NCI-H460 (cell line): ENCODE results near the gene STK32B. TPM values are rescaled to one million over a fixed set of nuclear protein-coding genes. Genes with fewer than 3 reads are reported as not detected.

Experiments used
- DNase-seq: peaks from one replicate; pipeline ENCODE4 v3.0.0-alpha.2; 2016; ENCODE audit warnings: low read depth; ENCODE audit errors: extremely low read depth
- total RNA-seq: library from RNA; depleted of rRNA; stranded (reverse); fragments of >200 nt; shearing (Covaris generic); gene quantifications from 2 replicates; pipeline ENCODE4 v1.2.3, GENCODE V29; 2014

The STK32B gene
- total RNA-seq, 1 experiment from 2014 or later: 1.5 TPM

- no peak for DNase-seq
These were observed 68.8 kb downstream of the STK32B start for GRCh38 chr4:5120067-5120466.

- no peak for DNase-seq
These were observed 69.2 kb downstream of the STK32B start for GRCh38 chr4:5120468-5120867.

- no peak for DNase-seq
These were observed 70.8 kb downstream of the STK32B start for GRCh38 chr4:5122114-5122513.

- DNase-seq: no peak
These were observed 73.6 kb downstream of the STK32B start for GRCh38 chr4:5124876-5125275.

GRCh38 chr4:5125321-5125720, 74.0 kb downstream of the STK32B start:
- DNase-seq: no peak

- no peak for DNase-seq
These were observed 75.0 kb downstream of the STK32B start for GRCh38 chr4:5126231-5126630.

GRCh38 chr4:5126857-5127256, 75.6 kb downstream of the STK32B start:
- no peak for DNase-seq

- no peak for DNase-seq
These were observed 76.3 kb downstream of the STK32B start for GRCh38 chr4:5127556-5127955.

GRCh38 chr4:5128569-5128968, 77.3 kb downstream of the STK32B start:
- no peak for DNase-seq

- DNase-seq: no peak
These were observed 81.9 kb downstream of the STK32B start for GRCh38 chr4:5133201-5133600.

- no peak for DNase-seq
These were observed 82.8 kb downstream of the STK32B start for GRCh38 chr4:5133933-5134594.

- no peak for DNase-seq
These were observed 83.3 kb downstream of the STK32B start for GRCh38 chr4:5134620-5135019.

GRCh38 chr4:5137226-5137625, 85.9 kb downstream of the STK32B start:
- no peak for DNase-seq

- DNase-seq: no peak
These were observed 86.6 kb downstream of the STK32B start for GRCh38 chr4:5137927-5138326.

GRCh38 chr4:5138389-5138788, 87.1 kb downstream of the STK32B start:
- no peak for DNase-seq

GRCh38 chr4:5139141-5139540, 87.9 kb downstream of the STK32B start:
- no peak for DNase-seq

- no peak for DNase-seq
These were observed 90.5 kb downstream of the STK32B start for GRCh38 chr4:5141802-5142201.

- no peak for DNase-seq
These were observed 91.4 kb downstream of the STK32B start for GRCh38 chr4:5142726-5143125.

- DNase-seq: no peak
These were observed 92.1 kb downstream of the STK32B start for GRCh38 chr4:5143306-5143861.

GRCh38 chr4:5143940-5144339, 92.7 kb downstream of the STK32B start:
- DNase-seq: no peak

- no peak for DNase-seq
These were observed 93.1 kb downstream of the STK32B start for GRCh38 chr4:5144384-5144783.

- no peak for DNase-seq
These were observed 95.0 kb downstream of the STK32B start for GRCh38 chr4:5146248-5146647.

GRCh38 chr4:5152521-5152920, 101.2 kb downstream of the STK32B start:
- no peak for DNase-seq
